Aorta (tissue), 5 donors: Measurements from ENCODE around the gene KCNJ14. TPM values are rescaled to one million over a fixed set of nuclear protein-coding genes. Genes with fewer than 3 reads are reported as not detected.
A peak's percentile ranks its signal among the peaks of the same experiment; 100 is the strongest.

Source experiments
- ATAC-seq: fragments of 200-7000 bp; cut with Tn5 transposase; one replicate; pipeline ENCODE4 v1.9.1; 2022; ENCODE audit warnings: moderate library complexity; ENCODE audit not compliant: low FRiP score
- DNase-seq, 2 donors: peaks; one replicate each; pipeline ENCODE4 v3.0.0-alpha.2; 2020
- H3K27ac ChIP-seq, 2 donors: one replicate each; pipeline ENCODE4 v1.5.1; 2013; ENCODE audit warnings: low read length in 2 of 2, mild to moderate bottlenecking in 2 of 2, moderate library complexity in 2 of 2, control low read depth in 1 of 2, inconsistent platforms in 1 of 2, low read depth in 1 of 2
- H3K27me3 ChIP-seq, 2 donors: one replicate each; pipeline ENCODE4 v1.6.1; 2013; ENCODE audit warnings: control low read depth in 1 of 2, low read length in 1 of 2, mild to moderate bottlenecking in 1 of 2, moderate library complexity in 1 of 2; ENCODE audit not compliant: insufficient read depth in 2 of 2, control insufficient read depth in 1 of 2
- H3K36me3 ChIP-seq, 2 donors: one replicate each; pipeline ENCODE4 v1.6.1; 2013; ENCODE audit warnings: control low read depth in 1 of 2, low read length in 1 of 2, mild to moderate bottlenecking in 1 of 2; ENCODE audit not compliant: insufficient read depth in 2 of 2, control insufficient read depth in 1 of 2
- H3K4me1 ChIP-seq, 2 donors: one replicate each; pipeline ENCODE4 v1.6.1; 2013; ENCODE audit warnings: low read length in 2 of 2, control low read depth in 1 of 2, mild to moderate bottlenecking in 1 of 2, moderate library complexity in 1 of 2; ENCODE audit not compliant: insufficient read depth in 2 of 2, control insufficient read depth in 1 of 2
- H3K4me3 ChIP-seq, 2 donors: one replicate each; pipeline ENCODE4 v1.5.1; 2013; ENCODE audit warnings: low read length in 2 of 2, control low read depth in 1 of 2, mild to moderate bottlenecking in 1 of 2
- H3K9me3 ChIP-seq: one replicate; pipeline ENCODE4 v1.6.1; 2013; ENCODE audit warnings: mild to moderate bottlenecking, low read length; ENCODE audit not compliant: control insufficient read depth
- WGBS, 2 donors: extraction: QIAGEN DNeasy Blood & Tissue Kit; methylation state at CpG; one replicate each; pipeline ENCODE4 v1.1.7; 2013; 5-methylcytosine and 5-hydroxymethylcytosine counted together
- intact Hi-C, 2 donors: fragments of 100-400 bp; cut with DNase I; formaldehyde crosslinking; loops; one replicate each; pipeline versions ENCODE4 v1.14.2 to v1.15.0; 2022
- polyA plus RNA-seq, 2 donors: library from polyadenylated mRNA; stranded (reverse); fragments of 200-250 nt; gene quantifications; one replicate each; pipeline ENCODE4 v1.2.3, GENCODE V29; 2013
- total RNA-seq, 2 donors: library from RNA; stranded (reverse); fragmentation: NEBNext Ultra II Directional; extraction: Animal tissue kit (Norgen Biotek cat#: 25700); gene quantifications; one replicate each; pipeline ENCODE4 v1.2.1, GENCODE V29; 2021
- donor health status: healthy with polysubstance abuse.
- donor health status: Bipolar disorder and iron deficiency.
- donor health status: DM: no; HTN: no; CAD: no.
- donor health status: DM: no; HTN: no; CAD: no.
- donor health status: DM: yes; HTN: yes; CAD: no.

KCNJ14 gene
- total and polyA plus RNA-seq, 4 donors = 0.36 to 1.1 (median 1.1) TPM; not detected in 1

- no peak overlapping the region for H3K27ac ChIP-seq
- intact Hi-C loops = no loop called here
- no peaks in the 10 kb centered on the region for H3K27me3 ChIP-seq
- H3K4me3 ChIP-seq = no peak overlapping the region
- H3K4me1 ChIP-seq = no peaks in the 10 kb centered on the region
- H3K9me3 ChIP-seq = no peaks in the 10 kb centered on the region
- H3K36me3 ChIP-seq = peaks cover 4 to 7% of the 10 kb centered on the region in 2 donors
- DNase-seq (no peak), ATAC-seq (no peak)
- 82 to 83% methylated on average over 14 of the region's 14 CpGs for WGBS, 2 donors
These were observed 18.0 kb downstream of the KCNJ14 start for GRCh38 chr19:48473161-48473966.

GRCh38 chr19:48474084-48474592 is 18.8 kb downstream of the KCNJ14 start:
- no peak for ATAC-seq
- 85 to 89% methylated on average over 16 of the region's 16 CpGs for WGBS, 2 donors
- intact Hi-C loops = no loop called here
- Histone ChIP-seq H3K27me3 (no peaks in the 10 kb centered on the region), H3K4me3 (no peak overlapping the region), H3K27ac (no peak overlapping the region), H3K4me1 (no peaks in the 10 kb centered on the region), H3K36me3 (peaks cover 4 to 7% of the 10 kb centered on the region in 2 donors), H3K9me3 (no peaks in the 10 kb centered on the region)
- no peak for DNase-seq

GRCh38 chr19:48475369-48476068 is 20.1 kb downstream of the KCNJ14 start:
- Histone ChIP-seq H3K9me3 (no peaks in the 10 kb centered on the region), H3K4me1 (no peaks in the 10 kb centered on the region), H3K36me3 (peaks cover 4 to 6% of the 10 kb centered on the region in 2 donors), H3K27me3 (no peaks in the 10 kb centered on the region), H3K27ac (no peak overlapping the region), H3K4me3 (no peak overlapping the region)
- intact Hi-C loops = no loop called here
- ATAC-seq = no peak
- DNase-seq = no peak
- 86% methylated on average over 17 of the region's 17 CpGs for WGBS, 2 donors

- DNase-seq (no peak), ATAC-seq (no peak)
- H3K27ac ChIP-seq = no peak overlapping the region
- 88 to 89% methylated on average over 9 of the region's 9 CpGs for WGBS, 2 donors
- H3K4me3 ChIP-seq = no peak overlapping the region
- no peaks in the 10 kb centered on the region for H3K9me3 ChIP-seq
- no peaks in the 10 kb centered on the region for H3K4me1 ChIP-seq
- H3K36me3 ChIP-seq = peaks cover 2 to 4% of the 10 kb centered on the region in 2 donors
- intact Hi-C loops = no loop called here
- H3K27me3 ChIP-seq = no peaks in the 10 kb centered on the region
These were observed 20.8 kb downstream of the KCNJ14 start for GRCh38 chr19:48476176-48476575.

DNA sequence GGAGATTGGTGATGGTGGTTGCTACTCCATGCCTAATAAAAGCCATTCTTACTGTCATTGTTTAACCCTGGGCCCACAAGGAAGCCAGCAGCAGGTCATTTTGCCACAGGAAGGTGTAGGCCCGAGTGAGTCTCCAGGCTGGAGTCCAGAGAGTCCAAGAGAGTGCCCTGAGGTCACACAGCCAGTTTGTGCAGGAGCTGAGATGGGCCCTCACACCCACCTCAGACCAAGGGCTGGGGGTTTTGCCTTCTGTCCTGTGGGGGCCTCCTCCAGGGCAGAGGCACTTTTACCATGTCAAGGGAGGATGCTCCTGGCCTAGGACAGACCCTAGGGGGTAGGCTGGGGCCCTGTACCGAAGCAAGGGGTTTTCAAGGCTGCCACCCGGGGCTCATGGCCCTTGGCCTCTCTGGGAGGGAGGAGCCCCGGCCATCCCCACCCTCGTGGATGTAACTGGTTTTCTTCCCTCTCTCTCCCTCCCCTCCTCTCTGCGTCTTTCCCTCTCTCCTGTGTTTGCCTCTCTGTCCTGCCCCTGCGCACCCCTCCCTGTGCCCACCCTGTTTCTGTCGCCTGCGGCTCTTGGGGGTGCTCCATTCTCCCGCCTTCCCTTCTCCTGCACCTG is 21.8 kb downstream of the KCNJ14 start:
- ATAC-seq = no peak
- DNase-seq = no peak
- Histone ChIP-seq H3K27me3 (no peaks in the 10 kb centered on the region), H3K36me3 (peaks cover 2 to 4% of the 10 kb centered on the region in 2 donors), H3K4me3 (no peak overlapping the region), H3K4me1 (no peaks in the 10 kb centered on the region), H3K9me3 (no peaks in the 10 kb centered on the region), H3K27ac (no peak overlapping the region)
- intact Hi-C loops = no loop called here
- WGBS, 2 donors = 73% methylated on average over 7 to 10 of the region's 10 CpGs

- no peaks in the 10 kb centered on the region for H3K27me3 ChIP-seq
- no peaks in the 10 kb centered on the region for H3K9me3 ChIP-seq
- no peak overlapping the region for H3K4me3 ChIP-seq
- ATAC-seq = no peak
- no peak overlapping the region for H3K27ac ChIP-seq
- intact Hi-C loops = no loop called here
- H3K4me1 ChIP-seq = no peaks in the 10 kb centered on the region
- 75 to 77% methylated on average over 21 to 22 of the region's 22 CpGs for WGBS, 2 donors
- peaks cover 0 to 2% of the 10 kb centered on the region in 2 donors for H3K36me3 ChIP-seq
- no peak for DNase-seq
These were observed 22.4 kb downstream of the KCNJ14 start for GRCh38 chr19:48477698-48478338.

DNA sequence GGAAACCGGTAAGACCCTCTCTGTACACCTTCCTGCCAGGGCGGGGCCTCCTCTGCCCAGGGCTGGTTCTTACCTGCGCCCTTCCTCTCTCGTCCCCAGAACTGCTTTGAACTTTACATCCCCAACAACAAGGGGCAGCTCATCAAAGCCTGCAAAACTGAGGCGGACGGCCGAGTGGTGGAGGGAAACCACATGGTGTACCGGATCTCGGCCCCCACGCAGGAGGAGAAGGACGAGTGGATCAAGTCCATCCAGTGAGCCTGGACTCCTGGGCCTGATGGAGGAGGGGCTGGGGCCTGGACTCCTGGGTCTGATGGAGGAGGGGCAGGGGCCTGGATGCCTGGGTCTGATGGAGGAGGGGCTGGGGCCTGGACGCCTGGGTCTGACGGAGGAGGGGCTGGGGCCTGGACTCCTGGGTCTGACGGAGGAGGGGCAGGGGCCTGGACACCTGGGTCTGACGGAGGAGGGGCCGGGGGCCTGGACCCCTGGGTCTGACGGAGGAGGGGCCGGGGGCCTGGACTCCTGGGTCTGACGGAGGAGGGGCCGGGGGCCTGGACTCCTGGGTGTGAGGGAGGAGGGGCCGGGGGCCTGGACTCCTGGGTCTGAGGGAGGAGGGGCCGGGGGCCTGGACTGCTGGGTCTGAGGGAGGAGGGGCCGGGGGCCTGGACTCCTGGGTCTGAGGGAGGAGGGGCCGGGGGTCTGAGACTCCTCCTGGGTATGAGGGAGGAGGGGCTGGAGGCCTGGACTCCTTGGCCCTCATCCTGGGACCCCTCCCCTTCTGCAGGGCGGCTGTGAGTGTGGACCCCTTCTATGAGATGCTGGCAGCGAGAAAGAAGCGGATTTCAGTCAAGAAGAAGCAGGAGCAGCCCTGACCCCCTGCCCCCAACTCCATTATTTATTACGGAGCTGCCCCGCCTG is 23.2 kb downstream of the KCNJ14 start:
- no peak overlapping the region for H3K4me3 ChIP-seq
- no peaks in the 10 kb centered on the region for H3K27me3 ChIP-seq
- WGBS, 2 donors = 75 to 76% methylated on average over 28 to 29 of the region's 29 CpGs
- DNase-seq = no peak
- no peak overlapping the region for H3K27ac ChIP-seq
- ATAC-seq = no peak
- H3K36me3 ChIP-seq = peaks cover 0 to 2% of the 10 kb centered on the region in 2 donors
- intact Hi-C loops = no loop called here
- no peaks in the 10 kb centered on the region for H3K4me1 ChIP-seq
- H3K9me3 ChIP-seq = no peaks in the 10 kb centered on the region

GRCh38 chr19:48479686-48480085 is 24.3 kb downstream of the KCNJ14 start:
- no peaks in the 10 kb centered on the region for H3K36me3 ChIP-seq
- no peak for ATAC-seq
- no peak overlapping the region for H3K4me3 ChIP-seq
- H3K27me3 ChIP-seq = no peaks in the 10 kb centered on the region
- H3K4me1 ChIP-seq = no peaks in the 10 kb centered on the region
- no peaks in the 10 kb centered on the region for H3K9me3 ChIP-seq
- intact Hi-C loops = no loop called here
- 68 to 73% methylated on average over 7 of the region's 7 CpGs for WGBS, 2 donors
- DNase-seq = no peak
- H3K27ac ChIP-seq = peak overlapping the region in 1 of 2 donors; percentile 85
